ENCODE data around the gene TAB2.

DNA sequence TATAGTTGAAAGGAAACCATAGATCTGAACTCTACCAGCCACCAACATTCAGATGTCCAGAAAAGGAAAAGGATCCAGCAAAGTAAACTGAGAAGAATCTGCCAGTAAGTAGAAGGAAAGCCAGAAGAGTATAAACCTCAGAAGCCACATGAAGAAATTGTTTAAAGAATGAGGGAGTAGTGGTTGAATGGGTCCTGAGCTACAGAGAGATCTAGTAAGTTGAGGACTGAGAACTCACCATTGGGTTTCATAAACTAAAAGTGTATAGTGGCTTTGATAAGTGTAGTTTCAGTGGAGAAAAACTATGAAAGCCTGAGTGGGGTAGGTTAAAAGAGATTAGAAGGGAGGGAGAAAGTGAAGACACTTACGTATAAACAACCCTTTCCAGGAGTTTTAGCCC is 50.6 kb downstream of the TAB2 start:
- TF ChIP-seq, protein P1, sequence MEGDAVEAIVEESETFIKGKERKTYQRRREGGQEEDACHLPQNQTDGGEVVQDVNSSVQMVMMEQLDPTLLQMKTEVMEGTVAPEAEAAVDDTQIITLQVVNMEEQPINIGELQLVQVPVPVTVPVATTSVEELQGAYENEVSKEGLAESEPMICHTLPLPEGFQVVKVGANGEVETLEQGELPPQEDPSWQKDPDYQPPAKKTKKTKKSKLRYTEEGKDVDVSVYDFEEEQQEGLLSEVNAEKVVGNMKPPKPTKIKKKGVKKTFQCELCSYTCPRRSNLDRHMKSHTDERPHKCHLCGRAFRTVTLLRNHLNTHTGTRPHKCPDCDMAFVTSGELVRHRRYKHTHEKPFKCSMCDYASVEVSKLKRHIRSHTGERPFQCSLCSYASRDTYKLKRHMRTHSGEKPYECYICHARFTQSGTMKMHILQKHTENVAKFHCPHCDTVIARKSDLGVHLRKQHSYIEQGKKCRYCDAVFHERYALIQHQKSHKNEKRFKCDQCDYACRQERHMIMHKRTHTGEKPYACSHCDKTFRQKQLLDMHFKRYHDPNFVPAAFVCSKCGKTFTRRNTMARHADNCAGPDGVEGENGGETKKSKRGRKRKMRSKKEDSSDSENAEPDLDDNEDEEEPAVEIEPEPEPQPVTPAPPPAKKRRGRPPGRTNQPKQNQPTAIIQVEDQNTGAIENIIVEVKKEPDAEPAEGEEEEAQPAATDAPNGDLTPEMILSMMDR (IDR thresholded peaks at IDR 0.05) = no peak
- TF ChIP-seq POLR2A (IDR thresholded peaks at IDR 0.05) = no peak

Measured in body of pancreas (tissue), 4 donors.